ENCODE data around the gene BIRC7.

The BIRC7 gene

GRCh38 chr20:63282946-63283345, 47.2 kb downstream of the BIRC7 start:
- DNase-seq (ENCODE audit: low read depth), result no peak

GRCh38 chr20:63283397-63284082, 47.8 kb downstream of the BIRC7 start:
- DNase-seq (ENCODE audit: low read depth), result no peak

GRCh38 chr20:63284083-63284440, 48.4 kb downstream of the BIRC7 start:
- DNase-seq (ENCODE audit: low read depth), result no peak

- DNase-seq (ENCODE audit: low read depth), result no peak
Measured at GRCh38 chr20:63284544-63284949, 48.8 kb downstream of the BIRC7 start.

GRCh38 chr20:63284981-63285524, 49.3 kb downstream of the BIRC7 start:
- DNase-seq (ENCODE audit: low read depth), result no peak

GRCh38 chr20:63285636-63286615, 50.2 kb downstream of the BIRC7 start:
- no peak for DNase-seq (ENCODE audit: low read depth)

- DNase-seq (ENCODE audit: low read depth), result no peak
Measured at GRCh38 chr20:63286781-63287696, 51.3 kb downstream of the BIRC7 start.

- no peak for DNase-seq (ENCODE audit: low read depth)
Measured at GRCh38 chr20:63287697-63288580, 52.2 kb downstream of the BIRC7 start.

- no peak for DNase-seq (ENCODE audit: low read depth)
Measured at GRCh38 chr20:63288581-63289251, 53.0 kb downstream of the BIRC7 start.

GRCh38 chr20:63289311-63290135, 53.8 kb downstream of the BIRC7 start:
- DNase-seq (ENCODE audit: low read depth), result no peak

Measured in HS-5 (cell line).